ENCODE measurements around the gene ELMO1. TPM values are rescaled to one million over a fixed set of nuclear protein-coding genes. Genes with fewer than 3 reads are reported as not detected.

The ELMO1 gene
- total and polyA plus RNA-seq, 8 donors = 18.2 to 55.3 (median 45.6) TPM

DNA sequence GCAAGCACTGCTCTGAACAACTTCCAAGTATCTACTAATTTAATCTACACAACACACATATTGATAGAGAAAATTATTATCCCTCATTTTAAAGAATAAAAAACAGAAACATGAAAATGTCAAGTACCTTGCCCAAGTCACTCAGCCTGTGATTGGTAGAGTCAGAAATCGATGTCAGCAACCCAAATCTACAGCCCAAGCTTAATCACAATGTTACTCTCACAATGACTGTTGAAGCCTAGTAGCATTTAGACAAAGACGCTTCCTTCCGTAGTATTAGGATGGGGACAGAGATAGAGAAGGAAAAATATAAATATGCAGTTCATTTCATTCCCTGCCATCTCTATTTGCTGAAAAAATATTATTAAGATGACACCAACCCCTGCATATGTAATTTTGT is 242.5 kb downstream of the ELMO1 start:
- H3K27ac ChIP-seq = no peak overlapping the region
- H3K4me1 ChIP-seq = peaks cover 19 to 20% of the 10 kb centered on the region in 2 donors
- TF ChIP-seq, protein P1, sequence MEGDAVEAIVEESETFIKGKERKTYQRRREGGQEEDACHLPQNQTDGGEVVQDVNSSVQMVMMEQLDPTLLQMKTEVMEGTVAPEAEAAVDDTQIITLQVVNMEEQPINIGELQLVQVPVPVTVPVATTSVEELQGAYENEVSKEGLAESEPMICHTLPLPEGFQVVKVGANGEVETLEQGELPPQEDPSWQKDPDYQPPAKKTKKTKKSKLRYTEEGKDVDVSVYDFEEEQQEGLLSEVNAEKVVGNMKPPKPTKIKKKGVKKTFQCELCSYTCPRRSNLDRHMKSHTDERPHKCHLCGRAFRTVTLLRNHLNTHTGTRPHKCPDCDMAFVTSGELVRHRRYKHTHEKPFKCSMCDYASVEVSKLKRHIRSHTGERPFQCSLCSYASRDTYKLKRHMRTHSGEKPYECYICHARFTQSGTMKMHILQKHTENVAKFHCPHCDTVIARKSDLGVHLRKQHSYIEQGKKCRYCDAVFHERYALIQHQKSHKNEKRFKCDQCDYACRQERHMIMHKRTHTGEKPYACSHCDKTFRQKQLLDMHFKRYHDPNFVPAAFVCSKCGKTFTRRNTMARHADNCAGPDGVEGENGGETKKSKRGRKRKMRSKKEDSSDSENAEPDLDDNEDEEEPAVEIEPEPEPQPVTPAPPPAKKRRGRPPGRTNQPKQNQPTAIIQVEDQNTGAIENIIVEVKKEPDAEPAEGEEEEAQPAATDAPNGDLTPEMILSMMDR (IDR thresholded peaks at IDR 0.05) = no peak
- no peaks in the 10 kb centered on the region for H3K9me3 ChIP-seq
- no peak overlapping the region for H3K4me3 ChIP-seq
- no peak for DNase-seq
- ATAC-seq = no peak
- intact Hi-C loops (cut with DNase I) = loop anchor here in 1 of 2 donors (10.0 kb wide), 1 partner anchor 629 kb away; no protein-coding TSS in a partner anchor
- H3K36me3 ChIP-seq = peaks cover 0 to 35% of the 10 kb centered on the region in 2 donors
- no peaks in the 10 kb centered on the region for H3K27me3 ChIP-seq

DNA sequence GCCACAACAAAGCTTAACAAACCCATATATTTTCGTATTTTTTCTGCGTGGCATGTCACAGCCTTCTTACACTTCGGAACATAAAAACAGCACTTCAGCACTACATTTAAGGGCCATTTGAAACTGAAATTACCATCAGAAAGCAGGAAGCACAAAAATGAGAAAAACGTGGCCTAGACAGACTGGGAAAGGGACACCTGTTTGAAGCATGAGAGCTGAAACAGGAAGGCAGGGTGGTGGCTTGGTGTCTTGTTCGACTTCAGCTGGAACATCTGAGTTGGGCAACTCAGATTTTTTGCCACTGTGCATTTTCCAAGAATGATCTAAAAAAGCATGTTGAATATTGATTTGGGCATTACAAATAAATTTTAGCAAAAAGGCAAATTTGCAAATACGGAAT is 243.2 kb downstream of the ELMO1 start:
- ATAC-seq (no peak), DNase-seq (no peak)
- TF ChIP-seq, protein P1 (IDR thresholded peaks at IDR 0.05) = no peak
- H3K9me3 ChIP-seq = no peaks in the 10 kb centered on the region
- intact Hi-C loops (cut with DNase I) = loop anchor here in 1 of 2 donors (10.0 kb wide), 1 partner anchor 629 kb away; no protein-coding TSS in a partner anchor
- H3K27me3 ChIP-seq = no peaks in the 10 kb centered on the region
- H3K4me1 ChIP-seq = peaks cover 15 to 23% of the 10 kb centered on the region in 2 donors
- H3K27ac ChIP-seq = no peak overlapping the region
- peaks cover 0 to 30% of the 10 kb centered on the region in 2 donors for H3K36me3 ChIP-seq
- no peak overlapping the region for H3K4me3 ChIP-seq

DNA sequence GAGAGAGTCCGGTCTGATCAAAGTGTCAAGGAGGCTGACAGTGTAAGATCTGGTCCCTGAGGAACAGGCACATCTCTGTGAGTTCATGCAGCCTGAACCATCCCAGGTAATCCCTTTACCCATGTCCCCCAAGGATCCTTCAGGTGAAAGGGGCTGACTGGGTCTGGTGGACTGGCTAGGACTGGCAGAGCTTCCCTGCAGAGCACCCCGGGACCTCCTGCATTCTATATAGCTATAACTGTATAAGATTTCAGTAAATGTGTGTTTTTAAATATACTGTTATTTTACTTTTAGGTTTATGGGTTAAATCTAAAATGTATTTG is 246.8 kb downstream of the ELMO1 start:
- Histone ChIP-seq H3K4me1 (peaks cover 0 to 12% of the 10 kb centered on the region in 2 donors), H3K27me3 (no peaks in the 10 kb centered on the region), H3K9me3 (no peaks in the 10 kb centered on the region), H3K4me3 (no peak overlapping the region), H3K27ac (no peak overlapping the region), H3K36me3 (peaks cover 0 to 34% of the 10 kb centered on the region in 2 donors)
- intact Hi-C loops (cut with DNase I) = loop anchor here in 1 of 2 donors (10.0 kb wide), 1 partner anchor 633 kb away; no protein-coding TSS in a partner anchor
- DNase-seq (no peak), ATAC-seq (no peak)
- TF ChIP-seq, protein P1 (IDR thresholded peaks at IDR 0.05) = no peak

DNA sequence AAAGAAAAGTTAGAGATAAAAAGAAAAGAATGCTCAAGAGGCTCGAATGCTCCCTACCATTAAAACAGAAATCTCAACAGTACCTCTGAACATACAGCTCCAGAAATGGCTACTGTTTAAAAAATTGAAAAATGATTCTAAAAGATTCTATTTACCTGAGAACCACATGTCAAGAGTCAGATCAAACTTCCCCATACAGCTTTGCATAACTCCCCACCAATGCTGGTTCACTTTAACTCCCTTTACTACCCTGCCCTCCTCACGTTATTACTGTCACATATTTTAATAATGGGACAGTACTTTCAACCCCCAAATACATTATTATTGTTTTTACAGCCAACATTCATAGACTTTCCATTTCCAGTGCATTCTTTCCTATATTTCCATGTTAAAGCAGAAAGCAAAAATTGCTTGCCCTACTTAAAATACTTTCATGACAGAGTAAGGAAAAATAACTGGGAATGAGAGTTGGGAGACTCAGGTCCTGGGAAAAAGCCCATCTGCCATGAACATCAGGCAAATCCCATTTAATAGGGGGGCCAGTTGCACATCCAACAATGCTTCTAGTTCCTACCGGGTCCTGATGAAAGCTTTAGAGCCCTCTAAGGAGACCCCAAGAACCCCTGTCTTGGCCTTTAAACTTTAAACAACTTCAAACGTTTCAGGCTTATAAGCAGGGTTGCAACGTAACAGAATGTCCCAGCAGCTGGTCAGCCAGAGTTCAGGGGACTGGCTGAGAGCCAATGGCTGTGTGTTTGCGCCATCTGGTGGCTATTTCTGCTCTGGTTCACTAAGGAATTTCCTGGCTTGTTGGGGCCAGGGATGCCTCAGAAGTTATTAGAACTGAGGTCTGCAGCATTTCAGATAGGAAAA is 247.4 kb downstream of the ELMO1 start:
- Histone ChIP-seq H3K27ac (peak overlapping the region in 1 of 2 donors; percentile 14), H3K36me3 (peaks cover 0 to 40% of the 10 kb centered on the region in 2 donors), H3K9me3 (no peaks in the 10 kb centered on the region), H3K4me3 (no peak overlapping the region), H3K27me3 (no peaks in the 10 kb centered on the region), H3K4me1 (peaks cover 0 to 12% of the 10 kb centered on the region in 2 donors)
- ATAC-seq (peak; percentile 87), DNase-seq (peak; percentile 72 to 91 (median 80))
- TF ChIP-seq, protein P1 (IDR thresholded peaks at IDR 0.05) = peak; percentile 73 to 80
- intact Hi-C loops (cut with DNase I) = loop anchor here in 1 of 2 donors (10.0 kb wide), 1 partner anchor 634 kb away; no protein-coding TSS in a partner anchor

DNA sequence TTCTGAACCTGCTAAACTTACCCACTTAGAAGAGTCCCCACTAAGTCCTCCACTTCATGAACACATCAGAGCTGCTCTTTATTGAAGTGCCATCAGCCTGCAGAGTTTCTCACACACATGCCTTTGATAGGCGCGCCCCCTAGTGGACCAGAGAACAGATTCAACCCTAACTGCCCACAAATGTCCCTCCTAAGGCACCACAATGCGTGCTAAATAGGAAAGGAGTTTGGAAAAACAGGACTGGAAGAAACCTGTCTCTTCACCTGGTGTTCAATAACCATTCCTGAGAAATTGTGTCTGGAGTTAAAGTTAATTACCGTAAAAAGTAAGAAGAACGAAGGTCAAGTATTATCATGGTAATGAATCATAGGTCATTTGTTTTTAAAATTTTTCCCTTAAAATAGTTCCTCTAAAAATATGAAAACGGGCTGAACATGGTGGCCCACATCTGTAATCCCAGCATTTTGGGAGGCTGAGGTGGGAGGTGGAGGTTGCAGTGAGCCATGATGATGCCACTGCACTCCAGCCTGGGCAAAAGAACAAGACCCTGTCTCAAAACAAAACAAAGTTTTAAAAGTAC is 249.7 kb downstream of the ELMO1 start:
- H3K27me3 ChIP-seq = no peaks in the 10 kb centered on the region

More for the DNA sequence above, 249.7 kb downstream of the ELMO1 start:
- TF ChIP-seq, protein P1 (IDR thresholded peaks at IDR 0.05) = peak; percentile 79 to 86
- Histone ChIP-seq H3K27ac (no peak overlapping the region), H3K4me1 (peaks cover 0 to 12% of the 10 kb centered on the region in 2 donors), H3K9me3 (no peaks in the 10 kb centered on the region), H3K4me3 (no peak overlapping the region), H3K36me3 (peaks cover 0 to 42% of the 10 kb centered on the region in 2 donors)
- DNase-seq (peak; percentile 77 to 83 (median 80)), ATAC-seq (peak; percentile 94)
- intact Hi-C loops (cut with DNase I) = loop anchor here in 1 of 2 donors (10.0 kb wide), 2 partner anchors 234 to 724 kb away; no protein-coding TSS in a partner anchor

Measured in left lung (tissue), 10 donors.